HepG2 (cell line): ENCODE measurements around the gene AADAT. TPM values are rescaled to one million over a fixed set of nuclear protein-coding genes. Genes with fewer than 3 reads are reported as not detected.

Experiments
- ATAC-seq: fragments of 200-7000 bp; cut with Tn5 transposase; 3 replicates; pipeline ENCODE4 v1.9.1; 2020; ENCODE audit warnings: mild to moderate bottlenecking, moderate library complexity
- BruUV-seq: library from RNA; stranded (reverse); fragments of 400-500 nt; replicated peaks from 2 replicates; lab custom pipeline; 2021; lab: Mats Ljungman, UMichigan
- CTCF ChIA-PET: fragments of 300-600 bp; formaldehyde crosslinking; extraction: SDS; loops from one replicate; lab custom pipeline; 2021; ENCODE audit warnings: low total read pairs, inconsistent platforms, low intra/inter-chr PET ratio; lab: Yijun Ruan, JAX
- POLR2A ChIA-PET: fragments of 350-600 bp; sonication (Branson Sonifier 250); formaldehyde crosslinking; loops from one replicate; lab custom pipeline; 2020; ENCODE audit warnings: antibody characterized with exemption, inconsistent platforms; lab: Yijun Ruan, JAX
- DNase-seq: peaks from one replicate; pipeline ENCODE4 v3.0.0-alpha.2; 2015; ENCODE audit warnings: low spot score
- FAIRE-seq: peaks from 3 replicates; lab custom pipeline; 2011; peaks lifted over from hg19 to GRCh38; lab: Jason Lieb, UNC
- H2AFZ ChIP-seq: one replicate; pipeline ENCODE4 v1.6.1; 2011; ENCODE audit warnings: low read length, inconsistent platforms
- H3K27ac ChIP-seq: fragments of 300-600 bp; 3 replicates; pipeline ENCODE4 v1.8.0; 2011; ENCODE audit warnings: mixed run types, mild to moderate bottlenecking, mixed read lengths, low read length, inconsistent platforms; ENCODE audit not compliant: insufficient read depth; ENCODE audit errors: extremely low read length
- H3K27me3 ChIP-seq, 2 experiments: fragments of 200-600 bp in 1 of 2; 2 replicates in 1 of 2; 3 replicates in 1 of 2; pipeline versions ENCODE4 v1.6.0 to v1.8.0; 2011; ENCODE audit warnings: low read length in 2 of 2, mild to moderate bottlenecking in 2 of 2, moderate library complexity in 2 of 2, inconsistent platforms in 1 of 2; ENCODE audit not compliant: insufficient read depth in 2 of 2, control insufficient read depth in 1 of 2
- H3K36me3 ChIP-seq, 2 experiments: fragments of 200-600 bp in 1 of 2; replicated peaks in 1 of 2; 2 replicates in 1 of 2; 3 replicates in 1 of 2; pipeline versions ENCODE4 v1.5.1 to v1.8.0; 2011; ENCODE audit warnings: low read length in 2 of 2, inconsistent platforms in 1 of 2; ENCODE audit not compliant: insufficient read depth in 2 of 2, control insufficient read depth in 1 of 2
- H3K4me1 ChIP-seq: 2 replicates; pipeline ENCODE4 v1.5.1; 2012; ENCODE audit warnings: low read length, inconsistent platforms; ENCODE audit not compliant: insufficient read depth
- H3K4me2 ChIP-seq: 2 replicates; pipeline ENCODE4 v1.6.0; 2011; ENCODE audit warnings: low read depth, low read length, inconsistent platforms
- H3K4me3 ChIP-seq, 3 experiments: fragments of 200-600 bp in 1 of 3; sonication (generic), shearing (Covaris generic) in 1 of 3; replicated peaks in 1 of 3; 2 replicates each; pipeline ENCODE4 v1.5.1; 2011 to 2016; ENCODE audit warnings: low read length in 3 of 3, inconsistent platforms in 2 of 3, low read depth in 2 of 3, mild to moderate bottlenecking in 2 of 3, control low read depth in 1 of 3, mixed read lengths in 1 of 3; ENCODE audit not compliant: insufficient read depth in 1 of 3
- H3K79me2 ChIP-seq: one replicate; pipeline ENCODE4 v1.6.1; 2011; ENCODE audit warnings: low read length, inconsistent platforms; ENCODE audit not compliant: insufficient read depth
- H3K9ac ChIP-seq: 2 replicates; pipeline ENCODE4 v1.6.0; 2011; ENCODE audit warnings: mild to moderate bottlenecking, low read depth, low read length, inconsistent platforms; ENCODE audit not compliant: insufficient read depth
- H3K9me3 ChIP-seq: 2 replicates; pipeline ENCODE4 v1.5.1; 2012; ENCODE audit warnings: mild to moderate bottlenecking, low read length
- H4K20me1 ChIP-seq: 2 replicates; pipeline ENCODE4 v1.6.0; 2011; ENCODE audit warnings: inconsistent platforms, mild to moderate bottlenecking, low read length, moderate library complexity; ENCODE audit not compliant: insufficient read depth
- GFI1 ChIP-seq: sonication (generic); formaldehyde crosslinking; IDR thresholded peaks from 2 replicates; pipeline ENCODE4 v1.5.0; 2020; ENCODE audit warnings: missing genetic modification reagents, mild to moderate bottlenecking, borderline replicate concordance
- HMG20B ChIP-seq: conservative IDR thresholded peaks from 2 replicates; pipeline ENCODE4 v1.6.1; 2016; ENCODE audit warnings: missing genetic modification reagents, missing compliant biosample characterization
- KLF12 ChIP-seq: sonication (generic); formaldehyde crosslinking; IDR thresholded peaks from 2 replicates; pipeline ENCODE4 v1.4.0; 2020; ENCODE audit warnings: missing genetic modification reagents, borderline replicate concordance
- MIXL1 ChIP-seq: IDR thresholded peaks from 2 replicates; pipeline ENCODE4 v1.6.1; 2016
- REPIN1 ChIP-seq: sonication (generic); formaldehyde crosslinking; IDR thresholded peaks from 2 replicates; pipeline ENCODE4 v1.8.0; 2022; ENCODE audit warnings: missing genetic modification reagents, low read depth, mild to moderate bottlenecking, borderline replicate concordance
- RFX5 ChIP-seq: IDR thresholded peaks from 2 replicates; pipeline ENCODE4 v1.6.1; 2011; ENCODE audit warnings: low read depth, low read length, improper control_type of control experiment
- TSC22D2 ChIP-seq: sonication (generic); formaldehyde crosslinking; IDR thresholded peaks from 2 replicates; pipeline ENCODE4 v1.5.1; 2020; ENCODE audit warnings: missing genetic modification reagents, mild to moderate bottlenecking, borderline replicate concordance
- ZFP82 ChIP-seq: sonication (generic); formaldehyde crosslinking; IDR thresholded peaks from 2 replicates; pipeline ENCODE4 v1.5.1; 2020; ENCODE audit warnings: mild to moderate bottlenecking, missing genetic modification reagents, borderline replicate concordance
- ZKSCAN1 ChIP-seq: fragments of 150-350 bp; IDR thresholded peaks from 2 replicates; pipeline ENCODE4 v1.6.1; 2014; ENCODE audit warnings: low read length
- ZNF30 ChIP-seq: sonication (generic); formaldehyde crosslinking; IDR thresholded peaks from 2 replicates; pipeline ENCODE4 v1.5.0; 2020; ENCODE audit warnings: mild to moderate bottlenecking, missing genetic modification reagents
- ZNF557 ChIP-seq: sonication (generic); formaldehyde crosslinking; IDR thresholded peaks from 2 replicates; pipeline ENCODE4 v1.4.0; 2020; ENCODE audit warnings: missing genetic modification reagents
- ZNF570 ChIP-seq: sonication (generic); formaldehyde crosslinking; IDR thresholded peaks from 2 replicates; pipeline ENCODE4 v1.4.0; 2020; ENCODE audit warnings: mild to moderate bottlenecking, missing genetic modification reagents, borderline replicate concordance
- whole genome bisulfite sequencing: methylation state at CpG from one replicate; pipeline ENCODE4 v1.1.6; 2017; ENCODE audit warnings: low lambda C conversion rate; 5-methylcytosine and 5-hydroxymethylcytosine counted together
- in situ Hi-C: cut with HindIII; loops from 2 replicates; pipeline ENCODE4 v1.10.0; 2017; ENCODE audit warnings: low pct_unique_long_range_greater_than_20kb; ENCODE audit not compliant: extremely low pct_ligation_motif_present
- intact Hi-C: fragments of 100-400 bp; cut with micrococcal nuclease; formaldehyde crosslinking; loops from one replicate; pipeline ENCODE4 v1.10.0; 2022; ENCODE audit not compliant: unreplicated experiment
- polyA plus RNA-seq, 8 experiments: library from polyadenylated mRNA; depleted of rRNA in 3 of 8; stranded (reverse) in 7 of 8; unstranded in 1 of 8; fragments of >200 nt; fragmentation: Illumina TruSeq in 4 of 8; extraction: Trizol in 4 of 8; gene quantifications; 2 replicates each; pipeline versions ENCODE4 v1.2.1 to v1.2.3, GENCODE V29; 2011 to 2016; ENCODE audit warnings: low read depth in 4 of 8, missing spikeins in 1 of 8, mixed read lengths in 1 of 8; ENCODE audit not compliant: insufficient read depth in 1 of 8
- total RNA-seq, 5 experiments: library from RNA; depleted of rRNA; stranded (reverse); fragments of >200 nt; fragmentation: Illumina TruSeq; extraction: Trizol; gene quantifications; 2 replicates each; pipeline ENCODE4 v1.2.3, GENCODE V29; 2016; ENCODE audit warnings: low read depth in 1 of 5
- TF ChIP-seq, protein P1 (sequence below): sonication (generic); formaldehyde crosslinking; IDR thresholded peaks from 2 replicates; pipeline ENCODE4 v1.4.0; 2020; ENCODE audit warnings: missing genetic modification reagents

AADAT gene
- total and polyA plus RNA-seq, 2 of the 13 experiments (the other 11 are each of a cell fraction or from before 2014, with no cell fraction given), result 6.1 to 9.1 TPM

DNA sequence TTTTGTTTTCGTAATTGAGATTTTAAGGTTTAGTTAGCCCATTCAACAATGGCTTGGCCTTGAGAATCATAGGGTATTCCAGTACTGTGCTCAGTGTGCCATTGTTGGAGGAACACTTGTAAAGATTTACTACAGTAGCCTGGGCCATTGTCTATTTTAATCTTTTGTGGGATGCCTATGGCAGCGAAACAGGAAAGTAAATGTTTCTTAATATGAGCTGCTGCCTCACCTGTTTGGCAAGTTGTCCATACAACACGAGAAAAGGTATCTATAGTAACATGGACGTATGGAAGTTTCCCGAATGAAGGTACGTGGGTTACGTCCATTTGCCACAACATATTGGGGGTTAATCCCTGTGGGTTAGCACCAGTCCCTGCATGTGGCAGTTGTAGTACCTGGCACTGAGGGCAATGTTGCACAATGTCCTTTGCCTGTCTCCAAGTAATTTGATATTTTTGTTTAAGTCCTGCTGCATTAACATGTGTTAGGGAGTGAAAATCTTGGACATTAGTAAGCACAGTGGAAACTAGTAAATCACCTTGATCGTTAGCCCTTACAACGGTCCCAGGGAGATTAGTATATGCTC lies 38.6 kb upstream of the AADAT start (continued):
- TF ChIP-seq ZFP82 (CRISPR knock-in tag), result no peak
- no peak for TF ChIP-seq ZKSCAN1
- TF ChIP-seq TSC22D2 (CRISPR knock-in tag), result no peak
- no peak for TF ChIP-seq MIXL1
- TF ChIP-seq, protein P1, sequence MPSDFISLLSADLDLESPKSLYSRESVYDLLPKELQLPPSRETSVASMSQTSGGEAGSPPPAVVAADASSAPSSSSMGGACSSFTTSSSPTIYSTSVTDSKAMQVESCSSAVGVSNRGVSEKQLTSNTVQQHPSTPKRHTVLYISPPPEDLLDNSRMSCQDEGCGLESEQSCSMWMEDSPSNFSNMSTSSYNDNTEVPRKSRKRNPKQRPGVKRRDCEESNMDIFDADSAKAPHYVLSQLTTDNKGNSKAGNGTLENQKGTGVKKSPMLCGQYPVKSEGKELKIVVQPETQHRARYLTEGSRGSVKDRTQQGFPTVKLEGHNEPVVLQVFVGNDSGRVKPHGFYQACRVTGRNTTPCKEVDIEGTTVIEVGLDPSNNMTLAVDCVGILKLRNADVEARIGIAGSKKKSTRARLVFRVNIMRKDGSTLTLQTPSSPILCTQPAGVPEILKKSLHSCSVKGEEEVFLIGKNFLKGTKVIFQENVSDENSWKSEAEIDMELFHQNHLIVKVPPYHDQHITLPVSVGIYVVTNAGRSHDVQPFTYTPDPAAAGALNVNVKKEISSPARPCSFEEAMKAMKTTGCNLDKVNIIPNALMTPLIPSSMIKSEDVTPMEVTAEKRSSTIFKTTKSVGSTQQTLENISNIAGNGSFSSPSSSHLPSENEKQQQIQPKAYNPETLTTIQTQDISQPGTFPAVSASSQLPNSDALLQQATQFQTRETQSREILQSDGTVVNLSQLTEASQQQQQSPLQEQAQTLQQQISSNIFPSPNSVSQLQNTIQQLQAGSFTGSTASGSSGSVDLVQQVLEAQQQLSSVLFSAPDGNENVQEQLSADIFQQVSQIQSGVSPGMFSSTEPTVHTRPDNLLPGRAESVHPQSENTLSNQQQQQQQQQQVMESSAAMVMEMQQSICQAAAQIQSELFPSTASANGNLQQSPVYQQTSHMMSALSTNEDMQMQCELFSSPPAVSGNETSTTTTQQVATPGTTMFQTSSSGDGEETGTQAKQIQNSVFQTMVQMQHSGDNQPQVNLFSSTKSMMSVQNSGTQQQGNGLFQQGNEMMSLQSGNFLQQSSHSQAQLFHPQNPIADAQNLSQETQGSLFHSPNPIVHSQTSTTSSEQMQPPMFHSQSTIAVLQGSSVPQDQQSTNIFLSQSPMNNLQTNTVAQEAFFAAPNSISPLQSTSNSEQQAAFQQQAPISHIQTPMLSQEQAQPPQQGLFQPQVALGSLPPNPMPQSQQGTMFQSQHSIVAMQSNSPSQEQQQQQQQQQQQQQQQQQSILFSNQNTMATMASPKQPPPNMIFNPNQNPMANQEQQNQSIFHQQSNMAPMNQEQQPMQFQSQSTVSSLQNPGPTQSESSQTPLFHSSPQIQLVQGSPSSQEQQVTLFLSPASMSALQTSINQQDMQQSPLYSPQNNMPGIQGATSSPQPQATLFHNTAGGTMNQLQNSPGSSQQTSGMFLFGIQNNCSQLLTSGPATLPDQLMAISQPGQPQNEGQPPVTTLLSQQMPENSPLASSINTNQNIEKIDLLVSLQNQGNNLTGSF, result no peak
- TF ChIP-seq, all 625 proteins: peak for 0

DNA sequence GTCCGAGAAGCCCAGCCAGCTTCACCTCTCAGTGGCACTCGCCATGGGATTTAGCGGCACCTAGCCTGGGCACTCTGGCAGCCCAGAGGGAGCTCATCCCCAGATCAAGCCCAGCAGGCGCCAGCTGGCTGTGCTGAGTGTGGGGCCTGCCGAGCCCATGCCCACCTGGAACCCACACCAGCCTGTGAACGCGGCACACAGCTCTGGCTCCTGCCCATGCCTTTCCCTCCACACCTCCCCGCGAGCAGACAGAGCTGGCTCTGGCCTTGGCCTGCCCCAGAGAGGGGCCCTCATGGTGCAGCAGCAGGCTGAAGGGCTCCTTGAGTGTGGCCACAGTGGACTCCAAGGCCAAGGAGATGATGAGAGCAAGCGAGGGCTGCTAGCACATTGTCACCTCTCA lies 38.0 kb upstream of the AADAT start:
- no peak overlapping the region for H3K9ac ChIP-seq
- H3K79me2 ChIP-seq, result no peaks in the 10 kb centered on the region
- intact Hi-C loops, result no loop called here
- no peak overlapping the region for H3K4me3 ChIP-seq
- no peaks in the 10 kb centered on the region for H3K4me1 ChIP-seq
- DNase-seq (no peak), ATAC-seq (no peak)
- no peaks in the 10 kb centered on the region for H3K36me3 ChIP-seq
- no peaks in the 10 kb centered on the region for H4K20me1 ChIP-seq
- POLR2A ChIA-PET, result no interaction called here
- no peaks in the 10 kb centered on the region; a peak in 1 of 5 replicates for H3K27me3 ChIP-seq
- no TSS peak for BruUV-seq
- H2AFZ ChIP-seq, result no peak overlapping the region
- WGBS, result 50% methylated on average over 6 of the region's 10 CpGs
- no peak overlapping the region for H3K27ac ChIP-seq
- in situ Hi-C loops, result loop anchor here (25.0 kb wide), 2 partner anchors 135 to 710 kb away; no protein-coding TSS in a partner anchor
- CTCF ChIA-PET, result no interaction called here
- TF ChIP-seq ZNF30 (CRISPR knock-in tag) (no peak), HMG20B (CRISPR knock-in tag) (no peak), REPIN1 (CRISPR knock-in tag) (no peak), GFI1 (no peak), ZNF557 (CRISPR knock-in tag) (no peak), KLF12 (no peak), RFX5 (no peak), ZNF570 (CRISPR knock-in tag) (no peak)
- TF ChIP-seq, all 625 proteins: peak for 0
- no peak for FAIRE-seq
- Histone ChIP-seq H3K4me2 (no peak overlapping the region), H3K9me3 (peaks cover 11% of the 10 kb centered on the region)
